ENCODE results near the gene SUPT20HL1. TPM values are rescaled to one million over a fixed set of nuclear protein-coding genes. Genes with fewer than 3 reads are reported as not detected.

The SUPT20HL1 gene
- total and polyA plus RNA-seq, 10 of the 15 experiments (the other 5 are each of a cell fraction or from before 2014, with no cell fraction given): not detected

DNA sequence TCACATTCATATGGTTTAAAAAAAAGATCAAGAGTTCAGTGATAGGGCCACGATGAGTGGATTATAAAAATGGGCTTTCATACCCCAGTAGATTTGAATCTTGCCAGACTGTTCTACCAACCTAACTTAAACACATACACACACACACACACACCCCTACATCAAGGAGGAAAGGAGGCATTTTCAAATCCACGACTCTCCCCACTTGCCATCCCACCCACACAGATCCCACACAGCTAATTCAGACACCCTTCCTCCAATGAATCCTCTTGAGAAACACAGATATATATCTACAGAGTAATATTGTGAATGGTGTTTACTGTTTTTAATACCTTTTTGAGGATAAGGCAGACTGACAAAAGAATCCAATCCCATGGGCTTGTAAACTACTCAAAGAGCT, 16.8 kb downstream of the SUPT20HL1 start:
- intact Hi-C loops (cut with micrococcal nuclease; ENCODE audit: unreplicated experiment) (no loop called here), in situ Hi-C loops (cut with MboI) (loop anchor here (10.0 kb wide), 1 partner anchor 768 kb away; no protein-coding TSS in a partner anchor)
- ChIA-PET SMC1A (ENCODE audit: uncharacterized antibody, unreplicated experiment) (no interaction called here), CTCF (no interaction called here), RAD21 (ENCODE audit: unreplicated experiment) (no interaction called here), POLR2A (no interaction called here)
- no peak overlapping the region for H3K4me2 ChIP-seq (ENCODE audit: control insufficient read depth, insufficient read depth)
- no peaks in the 10 kb centered on the region for H3K27me3 ChIP-seq (replicated peaks in 1 of 2; ENCODE audit: control insufficient read depth in 2 of 2, insufficient read depth in 2 of 2, low read length in 1 of 2)
- H2AFZ ChIP-seq (ENCODE audit: control insufficient read depth, low read depth, low read length): no peak overlapping the region
- H3K27ac ChIP-seq (ENCODE audit: control insufficient read depth, insufficient read depth): no peak overlapping the region
- H3K36me3 ChIP-seq (ENCODE audit: control insufficient read depth in 2 of 2, insufficient read depth in 2 of 2, low read length in 1 of 2): no peaks in the 10 kb centered on the region
- FAIRE-seq (no peak), ATAC-seq (no peak), DNase-seq (ENCODE audit: low read depth, low spot score) (no peak)
- H3K9ac ChIP-seq (ENCODE audit: control insufficient read depth, insufficient read depth, low read length): no peak overlapping the region
- no TSS peak for BruUV-seq (replicated peaks)
- 12% methylated on average over 2 of the region's 2 CpGs for WGBS (ENCODE audit: insufficient coverage, insufficient replicate concordance, low lambda C conversion rate, missing lambda C conversion rate)
- H3K4me1 ChIP-seq (ENCODE audit: control insufficient read depth, insufficient read depth, low read length): no peaks in the 10 kb centered on the region
- no peaks in the 10 kb centered on the region for H3K9me3 ChIP-seq (replicated peaks; ENCODE audit: control insufficient read depth, insufficient read depth, low read length)
- H3K4me3 ChIP-seq: no peak overlapping the region
- no peaks in the 10 kb centered on the region for H4K20me1 ChIP-seq (ENCODE audit: control insufficient read depth, insufficient read depth)
- no peak for TF ChIP-seq BCLAF1 (IDR thresholded peaks at IDR 0.05)
- TF ChIP-seq ZNF622 (IDR thresholded peaks at IDR 0.05): no peak
- TF ChIP-seq, protein P1, sequence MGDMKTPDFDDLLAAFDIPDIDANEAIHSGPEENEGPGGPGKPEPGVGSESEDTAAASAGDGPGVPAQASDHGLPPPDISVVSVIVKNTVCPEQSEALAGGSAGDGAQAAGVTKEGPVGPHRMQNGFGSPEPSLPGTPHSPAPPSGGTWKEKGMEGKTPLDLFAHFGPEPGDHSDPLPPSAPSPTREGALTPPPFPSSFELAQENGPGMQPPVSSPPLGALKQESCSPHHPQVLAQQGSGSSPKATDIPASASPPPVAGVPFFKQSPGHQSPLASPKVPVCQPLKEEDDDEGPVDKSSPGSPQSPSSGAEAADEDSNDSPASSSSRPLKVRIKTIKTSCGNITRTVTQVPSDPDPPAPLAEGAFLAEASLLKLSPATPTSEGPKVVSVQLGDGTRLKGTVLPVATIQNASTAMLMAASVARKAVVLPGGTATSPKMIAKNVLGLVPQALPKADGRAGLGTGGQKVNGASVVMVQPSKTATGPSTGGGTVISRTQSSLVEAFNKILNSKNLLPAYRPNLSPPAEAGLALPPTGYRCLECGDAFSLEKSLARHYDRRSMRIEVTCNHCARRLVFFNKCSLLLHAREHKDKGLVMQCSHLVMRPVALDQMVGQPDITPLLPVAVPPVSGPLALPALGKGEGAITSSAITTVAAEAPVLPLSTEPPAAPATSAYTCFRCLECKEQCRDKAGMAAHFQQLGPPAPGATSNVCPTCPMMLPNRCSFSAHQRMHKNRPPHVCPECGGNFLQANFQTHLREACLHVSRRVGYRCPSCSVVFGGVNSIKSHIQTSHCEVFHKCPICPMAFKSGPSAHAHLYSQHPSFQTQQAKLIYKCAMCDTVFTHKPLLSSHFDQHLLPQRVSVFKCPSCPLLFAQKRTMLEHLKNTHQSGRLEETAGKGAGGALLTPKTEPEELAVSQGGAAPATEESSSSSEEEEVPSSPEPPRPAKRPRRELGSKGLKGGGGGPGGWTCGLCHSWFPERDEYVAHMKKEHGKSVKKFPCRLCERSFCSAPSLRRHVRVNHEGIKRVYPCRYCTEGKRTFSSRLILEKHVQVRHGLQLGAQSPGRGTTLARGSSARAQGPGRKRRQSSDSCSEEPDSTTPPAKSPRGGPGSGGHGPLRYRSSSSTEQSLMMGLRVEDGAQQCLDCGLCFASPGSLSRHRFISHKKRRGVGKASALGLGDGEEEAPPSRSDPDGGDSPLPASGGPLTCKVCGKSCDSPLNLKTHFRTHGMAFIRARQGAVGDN (IDR thresholded peaks at IDR 0.05): no peak
- no peaks in the 10 kb centered on the region for H3K79me2 ChIP-seq (ENCODE audit: control insufficient read depth, insufficient read depth, low read length)
